Endothelial cell of umbilical vein (primary cell): Measurements from ENCODE around the gene CACNA2D1. TPM values are rescaled to one million over a fixed set of nuclear protein-coding genes. Genes with fewer than 3 reads are reported as not detected.

ENCODE experiments used
- BruUV-seq: library from RNA; stranded (reverse); fragments of 400-500 nt; replicated peaks from 2 replicates; lab custom pipeline; 2021; lab: Mats Ljungman, UMichigan
- CTCF ChIA-PET: fragments of 300-600, 350-600 bp; sonication (Branson Sonifier 250); formaldehyde crosslinking; loops from one replicate; lab custom pipeline; 2021; ENCODE audit warnings: antibody characterized with exemption, inconsistent platforms; lab: Charles Lee
- POLR2A ChIA-PET: fragments of 300-600, 350-600 bp; sonication (Branson Sonifier 250); formaldehyde crosslinking; loops from one replicate; lab custom pipeline; 2021; ENCODE audit warnings: antibody characterized with exemption, inconsistent platforms; lab: Charles Lee
- DNase-seq: peaks from one replicate; pipeline ENCODE4 v3.0.0-alpha.2; 2011; ENCODE audit warnings: low read depth, low spot score
- FAIRE-seq: peaks from 2 replicates; lab custom pipeline; 2011; peaks lifted over from hg19 to GRCh38; lab: Jason Lieb, UNC
- H2AFZ ChIP-seq: 2 replicates; pipeline ENCODE4 v1.6.0; 2012; ENCODE audit warnings: low read depth, low read length, control low read depth, inconsistent platforms
- H3K27ac ChIP-seq: 2 replicates; pipeline ENCODE4 v1.5.1; 2011; ENCODE audit warnings: low read depth, mild to moderate bottlenecking, control low read depth, low read length, moderate library complexity; ENCODE audit not compliant: insufficient read depth
- H3K27me3 ChIP-seq, 2 experiments: 2 replicates each; pipeline versions ENCODE4 v1.6.0 to v1.6.1; 2011; ENCODE audit warnings: low read length in 2 of 2, mixed read lengths in 1 of 2; ENCODE audit not compliant: control insufficient read depth in 2 of 2, insufficient read depth in 2 of 2
- H3K36me3 ChIP-seq, 2 experiments: 2 replicates in 1 of 2; 3 replicates in 1 of 2; pipeline ENCODE4 v1.5.1; 2011; ENCODE audit warnings: low read length in 2 of 2, mild to moderate bottlenecking in 1 of 2, moderate library complexity in 1 of 2; ENCODE audit not compliant: control insufficient read depth in 2 of 2, insufficient read depth in 2 of 2; ENCODE audit errors: extremely low read depth in 1 of 2
- H3K4me1 ChIP-seq: 3 replicates; pipeline ENCODE4 v1.5.1; 2011; ENCODE audit warnings: mild to moderate bottlenecking, low read length; ENCODE audit not compliant: control insufficient read depth, insufficient read depth; ENCODE audit errors: extremely low read depth
- H3K4me2 ChIP-seq: 2 replicates; pipeline ENCODE4 v1.6.1; 2011; ENCODE audit warnings: low read length, control low read depth, mixed read lengths; ENCODE audit not compliant: insufficient read depth
- H3K4me3 ChIP-seq, 3 experiments: fragments of 200-600 bp in 1 of 3; sonication (generic), shearing (Covaris generic) in 1 of 3; replicated peaks in 1 of 3; 2 replicates each; pipeline ENCODE4 v1.5.1; 2011 to 2016; ENCODE audit warnings: control low read depth in 3 of 3, low read length in 3 of 3, mild to moderate bottlenecking in 2 of 3, inconsistent platforms in 1 of 3, low read depth in 1 of 3, moderate library complexity in 1 of 3; ENCODE audit not compliant: insufficient read depth in 1 of 3
- H3K79me2 ChIP-seq: 2 replicates; pipeline ENCODE4 v1.6.0; 2012; ENCODE audit warnings: low read length, inconsistent platforms; ENCODE audit not compliant: control insufficient read depth, insufficient read depth
- H3K9ac ChIP-seq: replicated peaks from 2 replicates; pipeline ENCODE3; 2011; ENCODE audit warnings: low read length, control low read depth; ENCODE audit not compliant: insufficient read depth; ENCODE audit errors: extremely low read depth
- H3K9me1 ChIP-seq: replicated peaks from 3 replicates; pipeline ENCODE4 v1.6.0; 2011; ENCODE audit warnings: mild to moderate bottlenecking, low read length; ENCODE audit not compliant: control insufficient read depth, insufficient read depth; ENCODE audit errors: extremely low read depth
- H3K9me3 ChIP-seq: replicated peaks from 2 replicates; pipeline ENCODE4 v1.5.1; 2012; ENCODE audit warnings: low read length, inconsistent platforms; ENCODE audit not compliant: control insufficient read depth, insufficient read depth
- H4K20me1 ChIP-seq: replicated peaks from 2 replicates; pipeline ENCODE3; 2011; ENCODE audit warnings: mild to moderate bottlenecking, low read length; ENCODE audit not compliant: control insufficient read depth, insufficient read depth; ENCODE audit errors: extremely low read depth
- CTCF ChIP-seq, 2 donors: IDR thresholded peaks; 1 replicate in 1 of 2; 2 replicates in 1 of 2; pipeline ENCODE4 v1.5.1; 2011; ENCODE audit warnings: low read length in 2 of 2, mild to moderate bottlenecking in 2 of 2, moderate library complexity in 2 of 2, control low read depth in 1 of 2, inconsistent platforms in 1 of 2, low read depth in 1 of 2; ENCODE audit not compliant: insufficient read depth in 1 of 2; ENCODE audit errors: extremely low read depth in 1 of 2
- FOS ChIP-seq: IDR thresholded peaks from 2 replicates; pipeline ENCODE4 v1.6.1; 2011; ENCODE audit warnings: mild to moderate bottlenecking, low read length, moderate library complexity, borderline replicate concordance; ENCODE audit not compliant: insufficient read depth
- GATA2 ChIP-seq: IDR thresholded peaks from 2 replicates; pipeline ENCODE4 v1.7.0; 2011; ENCODE audit warnings: low read depth, mild to moderate bottlenecking, moderate library complexity, mixed read lengths, low read length; ENCODE audit not compliant: insufficient read length, insufficient read depth
- JUN ChIP-seq: IDR thresholded peaks from 2 replicates; pipeline ENCODE4 v1.6.1; 2011; ENCODE audit warnings: borderline replicate concordance, low read depth; ENCODE audit not compliant: insufficient read length, insufficient read depth
- MYC ChIP-seq: IDR thresholded peaks from one replicate; pipeline ENCODE4 v1.6.1; 2011; ENCODE audit warnings: mild to moderate bottlenecking, low read depth, low read length
- POLR2A ChIP-seq: IDR thresholded peaks from 2 replicates; pipeline ENCODE4 v1.6.1; 2012; ENCODE audit warnings: low read depth, mild to moderate bottlenecking, control low read depth, low read length
- dilution Hi-C: fragments of 300-500 bp; cut with MboI; formaldehyde crosslinking; loops from one replicate; pipeline ENCODE4 v1.15.0; 2019; ENCODE audit warnings: low sequenced_read_pairs; ENCODE audit not compliant: extremely low pct_ligation_motif_present
- intact Hi-C: fragments of 100-400 bp; cut with micrococcal nuclease; formaldehyde crosslinking; loops from one replicate; pipeline ENCODE4 v1.10.0; 2022
- polyA plus RNA-seq, 4 experiments: library from polyadenylated mRNA; depleted of rRNA in 3 of 4; stranded (reverse) in 3 of 4; unstranded in 1 of 4; fragments of >200 nt; gene quantifications; 2 replicates each; pipeline versions ENCODE4 v1.2.1 to v1.2.3, GENCODE V29; 2011 to 2012; ENCODE audit warnings: missing spikeins in 1 of 4
- total RNA-seq: library from RNA; stranded (reverse); gene quantifications from 2 replicates; pipeline ENCODE4 v1.2.3, GENCODE V29; 2021

Gene CACNA2D1
- total and polyA plus RNA-seq, 2 donors (not counting 3 experiments of a cell fraction or from before 2014, with no cell fraction given), result 4.1 to 38.6 TPM

GRCh38 chr7:82250598-82250997 is 193.0 kb downstream of the CACNA2D1 start:
- dilution Hi-C loops, result no loop called here
- H3K9ac ChIP-seq, result no peak overlapping the region
- no peaks in the 10 kb centered on the region for H3K9me1 ChIP-seq
- no TSS peak for BruUV-seq
- no peaks in the 10 kb centered on the region for H4K20me1 ChIP-seq
- no peak overlapping the region for H3K4me3 ChIP-seq
- H3K27ac ChIP-seq, result no peak overlapping the region
- no peaks in the 10 kb centered on the region for H3K79me2 ChIP-seq
- FAIRE-seq (no peak), DNase-seq (no peak)
- H3K4me1 ChIP-seq, result no peaks in the 10 kb centered on the region
- ChIA-PET POLR2A (no interaction called here), CTCF (interaction anchor here (1.0 kb wide), 1 partner anchor 16 kb away, joined by 4 read pairs; no protein-coding TSS in a partner anchor)
- intact Hi-C loops, result no loop called here
- no peaks in the 10 kb centered on the region for H3K27me3 ChIP-seq
- no peak for TF ChIP-seq FOS
- TF ChIP-seq MYC, result no peak
- no peak for TF ChIP-seq POLR2A
- no peak overlapping the region for H2AFZ ChIP-seq
- no peak overlapping the region for H3K4me2 ChIP-seq
- H3K36me3 ChIP-seq, result no peaks in the 10 kb centered on the region
- H3K9me3 ChIP-seq, result no peaks in the 10 kb centered on the region

GRCh38 chr7:82249979-82250378 is 193.6 kb downstream of the CACNA2D1 start:
- Histone ChIP-seq H2AFZ (no peak overlapping the region), H3K4me3 (no peak overlapping the region), H3K4me1 (no peaks in the 10 kb centered on the region), H3K9ac (no peak overlapping the region), H3K36me3 (no peaks in the 10 kb centered on the region), H3K9me3 (no peaks in the 10 kb centered on the region), H4K20me1 (no peaks in the 10 kb centered on the region), H3K79me2 (no peaks in the 10 kb centered on the region), H3K4me2 (no peak overlapping the region), H3K27ac (no peak overlapping the region), H3K9me1 (no peaks in the 10 kb centered on the region), H3K27me3 (no peaks in the 10 kb centered on the region)
- intact Hi-C loops (no loop called here), dilution Hi-C loops (no loop called here)
- TF ChIP-seq JUN (no peak), GATA2 (no peak), CTCF (IDR thresholded peaks at IDR 0.05; ENCODE audit: extremely low read depth in 1 of 2, insufficient read depth in 1 of 2, low read depth in 1 of 2, low read length in 2 of 2) (no peak)
- DNase-seq (no peak), FAIRE-seq (no peak)
- BruUV-seq, result no TSS peak
- ChIA-PET CTCF (interaction anchor here (1.0 kb wide), 1 partner anchor 16 kb away, joined by 4 read pairs; no protein-coding TSS in a partner anchor), POLR2A (no interaction called here)
